ENCODE results near the gene RHO.

- TF ChIP-seq, protein P1, sequence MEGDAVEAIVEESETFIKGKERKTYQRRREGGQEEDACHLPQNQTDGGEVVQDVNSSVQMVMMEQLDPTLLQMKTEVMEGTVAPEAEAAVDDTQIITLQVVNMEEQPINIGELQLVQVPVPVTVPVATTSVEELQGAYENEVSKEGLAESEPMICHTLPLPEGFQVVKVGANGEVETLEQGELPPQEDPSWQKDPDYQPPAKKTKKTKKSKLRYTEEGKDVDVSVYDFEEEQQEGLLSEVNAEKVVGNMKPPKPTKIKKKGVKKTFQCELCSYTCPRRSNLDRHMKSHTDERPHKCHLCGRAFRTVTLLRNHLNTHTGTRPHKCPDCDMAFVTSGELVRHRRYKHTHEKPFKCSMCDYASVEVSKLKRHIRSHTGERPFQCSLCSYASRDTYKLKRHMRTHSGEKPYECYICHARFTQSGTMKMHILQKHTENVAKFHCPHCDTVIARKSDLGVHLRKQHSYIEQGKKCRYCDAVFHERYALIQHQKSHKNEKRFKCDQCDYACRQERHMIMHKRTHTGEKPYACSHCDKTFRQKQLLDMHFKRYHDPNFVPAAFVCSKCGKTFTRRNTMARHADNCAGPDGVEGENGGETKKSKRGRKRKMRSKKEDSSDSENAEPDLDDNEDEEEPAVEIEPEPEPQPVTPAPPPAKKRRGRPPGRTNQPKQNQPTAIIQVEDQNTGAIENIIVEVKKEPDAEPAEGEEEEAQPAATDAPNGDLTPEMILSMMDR (IDR thresholded peaks at IDR 0.05): no peak
- TF ChIP-seq, protein P2, sequence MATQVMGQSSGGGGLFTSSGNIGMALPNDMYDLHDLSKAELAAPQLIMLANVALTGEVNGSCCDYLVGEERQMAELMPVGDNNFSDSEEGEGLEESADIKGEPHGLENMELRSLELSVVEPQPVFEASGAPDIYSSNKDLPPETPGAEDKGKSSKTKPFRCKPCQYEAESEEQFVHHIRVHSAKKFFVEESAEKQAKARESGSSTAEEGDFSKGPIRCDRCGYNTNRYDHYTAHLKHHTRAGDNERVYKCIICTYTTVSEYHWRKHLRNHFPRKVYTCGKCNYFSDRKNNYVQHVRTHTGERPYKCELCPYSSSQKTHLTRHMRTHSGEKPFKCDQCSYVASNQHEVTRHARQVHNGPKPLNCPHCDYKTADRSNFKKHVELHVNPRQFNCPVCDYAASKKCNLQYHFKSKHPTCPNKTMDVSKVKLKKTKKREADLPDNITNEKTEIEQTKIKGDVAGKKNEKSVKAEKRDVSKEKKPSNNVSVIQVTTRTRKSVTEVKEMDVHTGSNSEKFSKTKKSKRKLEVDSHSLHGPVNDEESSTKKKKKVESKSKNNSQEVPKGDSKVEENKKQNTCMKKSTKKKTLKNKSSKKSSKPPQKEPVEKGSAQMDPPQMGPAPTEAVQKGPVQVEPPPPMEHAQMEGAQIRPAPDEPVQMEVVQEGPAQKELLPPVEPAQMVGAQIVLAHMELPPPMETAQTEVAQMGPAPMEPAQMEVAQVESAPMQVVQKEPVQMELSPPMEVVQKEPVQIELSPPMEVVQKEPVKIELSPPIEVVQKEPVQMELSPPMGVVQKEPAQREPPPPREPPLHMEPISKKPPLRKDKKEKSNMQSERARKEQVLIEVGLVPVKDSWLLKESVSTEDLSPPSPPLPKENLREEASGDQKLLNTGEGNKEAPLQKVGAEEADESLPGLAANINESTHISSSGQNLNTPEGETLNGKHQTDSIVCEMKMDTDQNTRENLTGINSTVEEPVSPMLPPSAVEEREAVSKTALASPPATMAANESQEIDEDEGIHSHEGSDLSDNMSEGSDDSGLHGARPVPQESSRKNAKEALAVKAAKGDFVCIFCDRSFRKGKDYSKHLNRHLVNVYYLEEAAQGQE (IDR thresholded peaks at IDR 0.05; ENCODE audit: insufficient read depth in 1 of 2, low read depth in 2 of 2, low read length in 1 of 2): no peak
- TF ChIP-seq SIN3A (IDR thresholded peaks at IDR 0.05; ENCODE audit: borderline replicate concordance, insufficient read depth, low read depth, low read length): no peak
Observed at GRCh38 chr3:129485721-129486663, 42.4 kb upstream of the RHO start.

Measured in Panc1 (cell line).